ENCODE measurements around the gene RPF1. TPM values are rescaled to one million over a fixed set of nuclear protein-coding genes. Genes with fewer than 3 reads are reported as not detected.

Gene RPF1
- total and polyA plus RNA-seq, 4 experiments from 2014 or later, result 41.7 to 77.1 (median 51.1) TPM

DNA sequence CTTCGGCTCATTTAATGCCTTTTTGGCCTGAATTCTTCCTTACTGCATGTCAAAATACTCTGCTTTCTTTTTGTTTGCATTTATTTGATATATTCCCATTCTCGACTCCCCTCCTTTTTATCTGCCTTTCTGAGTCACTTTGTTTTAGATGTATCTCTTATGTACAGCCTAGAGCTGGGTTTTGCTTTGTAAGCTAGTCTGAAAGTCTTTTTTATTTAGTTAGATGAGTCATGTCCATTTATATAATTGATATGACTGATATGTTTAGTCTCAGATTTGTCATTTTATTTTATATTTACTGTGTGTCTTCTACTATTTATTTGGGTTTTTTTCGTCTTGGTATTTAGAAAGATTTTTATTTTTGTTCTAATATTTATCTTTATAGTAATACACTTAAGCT lies 60.9 kb downstream of the RPF1 start:
- Mint-ChIP-seq H3K4me1 (peaks cover 0 to 7% (median 3%) of the 10 kb centered on the region in 4 donors), H3K27me3 (no peaks in the 10 kb centered on the region), H3K4me3 (no peak overlapping the region), H3K9me3 (no peaks in the 10 kb centered on the region), H3K27ac (no peak overlapping the region), H3K36me3 (peaks cover 15 to 65% of the 10 kb centered on the region in 2 donors)
- no peak overlapping the region for H3K4me3 ChIP-seq (ENCODE audit: low read length in 2 of 2)
- ChIA-PET POLR2A (ENCODE audit: partially characterized antibody) (interaction anchor here (0.8 kb wide), 1 partner anchor 34 kb away, joined by 3 read pairs; no protein-coding TSS in a partner anchor), CTCF (ENCODE audit: partially characterized antibody) (interaction anchor here (1.0 to 1.4 kb wide), 3 partner anchors 29 to 396 kb away, joined by 3 to 4 read pairs (median 3); partner anchors contain the start of gene PRKACB)
- H3K36me3 ChIP-seq (ENCODE audit: insufficient read depth, low read length), result no peaks in the 10 kb centered on the region
- no peaks in the 10 kb centered on the region for H3K4me1 ChIP-seq (ENCODE audit: insufficient read depth, low read length)
- intact Hi-C loops (cut with micrococcal nuclease), result no loop called here
- H3K27ac ChIP-seq (ENCODE audit: low read depth, low read length), result no peak overlapping the region
- DNase-seq, result no peak
- no peaks in the 10 kb centered on the region for H3K9me3 ChIP-seq (ENCODE audit: control insufficient read depth in 1 of 2, low read length in 2 of 2)
- H3K27me3 ChIP-seq (ENCODE audit: insufficient read depth, low read length), result no peaks in the 10 kb centered on the region

DNA sequence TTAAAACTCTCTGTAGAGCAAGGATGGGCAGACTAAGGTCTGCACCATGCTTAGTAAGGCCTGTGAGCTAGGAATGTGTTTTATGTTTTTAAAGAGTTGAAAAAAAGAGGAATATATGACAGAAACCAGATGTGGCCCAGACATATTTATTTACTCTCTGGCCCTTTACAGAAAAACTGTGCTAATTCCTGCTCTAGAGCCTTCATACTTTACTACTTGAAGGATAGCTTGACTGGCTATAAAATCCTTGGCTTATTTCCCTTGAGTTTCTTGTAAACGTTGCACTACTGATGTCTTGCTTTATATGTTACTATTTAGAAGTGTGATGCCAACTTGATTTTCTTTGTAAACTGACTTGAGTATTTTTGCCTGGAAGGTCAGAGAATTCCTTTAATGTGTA lies 61.7 kb downstream of the RPF1 start:
- H3K27me3 Mint-ChIP-seq, result no peaks in the 10 kb centered on the region
- H3K4me1 Mint-ChIP-seq, result peaks cover 0 to 7% (median 3%) of the 10 kb centered on the region in 4 donors
- Histone ChIP-seq H3K9me3 (ENCODE audit: control insufficient read depth in 1 of 2, low read length in 2 of 2) (no peaks in the 10 kb centered on the region), H3K27me3 (ENCODE audit: insufficient read depth, low read length) (no peaks in the 10 kb centered on the region), H3K27ac (ENCODE audit: low read depth, low read length) (no peak overlapping the region), H3K36me3 (ENCODE audit: insufficient read depth, low read length) (no peaks in the 10 kb centered on the region), H3K4me1 (ENCODE audit: insufficient read depth, low read length) (no peaks in the 10 kb centered on the region), H3K4me3 (ENCODE audit: low read length in 2 of 2) (no peak overlapping the region)
- no peaks in the 10 kb centered on the region for H3K9me3 Mint-ChIP-seq
- intact Hi-C loops (cut with micrococcal nuclease), result loop anchor here (1.0 kb wide), 1 partner anchor 98 kb away; no protein-coding TSS in a partner anchor
- ChIA-PET POLR2A (ENCODE audit: partially characterized antibody) (no interaction called here), CTCF (ENCODE audit: partially characterized antibody) (interaction anchor here (1.0 to 1.4 kb wide), 3 partner anchors 28 to 397 kb away, joined by 3 to 4 read pairs (median 3); partner anchors contain the start of gene PRKACB)
- H3K36me3 Mint-ChIP-seq, result peaks cover 13 to 61% of the 10 kb centered on the region in 2 donors
- H3K27ac Mint-ChIP-seq, result no peak overlapping the region
- no peak for DNase-seq
- H3K4me3 Mint-ChIP-seq, result no peak overlapping the region

DNA sequence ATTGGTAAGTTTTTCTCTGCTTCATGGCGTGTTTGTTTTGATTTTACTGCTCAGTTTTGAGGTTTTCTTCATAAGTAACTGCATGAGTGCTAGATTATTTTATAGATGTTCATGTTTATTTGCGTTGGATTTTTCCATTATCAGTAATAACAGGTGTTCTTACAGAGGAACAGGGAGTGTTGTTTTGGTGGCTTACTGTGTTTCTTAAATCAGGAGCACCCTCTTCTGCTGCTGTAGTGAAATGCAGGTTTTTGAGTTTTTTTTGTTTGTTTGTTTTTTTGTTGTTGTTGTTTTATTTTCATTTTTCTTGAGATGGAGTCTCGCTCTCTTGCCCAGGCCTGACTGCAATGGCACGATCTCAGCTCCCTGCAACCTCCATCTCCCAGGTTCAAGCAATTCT lies 62.6 kb downstream of the RPF1 start:
- H3K36me3 ChIP-seq (ENCODE audit: insufficient read depth, low read length), result no peaks in the 10 kb centered on the region
- Mint-ChIP-seq H3K4me3 (no peak overlapping the region), H3K9me3 (no peaks in the 10 kb centered on the region), H3K4me1 (peaks cover 0 to 7% (median 3%) of the 10 kb centered on the region in 4 donors), H3K36me3 (peaks cover 12 to 57% of the 10 kb centered on the region in 2 donors), H3K27ac (no peak overlapping the region), H3K27me3 (no peaks in the 10 kb centered on the region)
- H3K4me1 ChIP-seq (ENCODE audit: insufficient read depth, low read length), result no peaks in the 10 kb centered on the region
- ChIA-PET CTCF (ENCODE audit: partially characterized antibody) (interaction anchor here (1.0 to 2.0 kb wide), 6 partner anchors 35 to 400 kb away, joined by 3 to 8 read pairs (median 4); partner anchors contain the start of genes GNG5, PRKACB and SPATA1), POLR2A (ENCODE audit: partially characterized antibody) (no interaction called here)
- H3K9me3 ChIP-seq (ENCODE audit: control insufficient read depth in 1 of 2, low read length in 2 of 2), result no peaks in the 10 kb centered on the region
- H3K4me3 ChIP-seq (ENCODE audit: low read length in 2 of 2), result no peak overlapping the region
- intact Hi-C loops (cut with micrococcal nuclease), result loop anchor here (1.0 kb wide), 1 partner anchor 99 kb away; no protein-coding TSS in a partner anchor
- DNase-seq, result no peak
- H3K27me3 ChIP-seq (ENCODE audit: insufficient read depth, low read length), result no peaks in the 10 kb centered on the region
- no peak overlapping the region for H3K27ac ChIP-seq (ENCODE audit: low read depth, low read length)

Other genes starting within 250 kb of the RPF1 start
- gene SAMD13, start 177.6 kb upstream of the RPF1 start, total RNA-seq, result not detected
- under 1 TPM in 1 of 2 donors, not detected in 1; 0.22 TPM for gene SAMD13, start 177.6 kb upstream of the RPF1 start, polyA plus RNA-seq
- gene DNASE2B, start 80.8 kb upstream of the RPF1 start, total RNA-seq, result not detected
- gene DNASE2B, start 80.8 kb upstream of the RPF1 start, polyA plus RNA-seq, result not detected
- 1 to 10 TPM; 1.7 to 3.4 TPM for gene SPATA1, start 27.1 kb downstream of the RPF1 start, total RNA-seq
- under 1 TPM in 1 of 2 donors, not detected in 1; 0.72 TPM for gene SPATA1, start 27.1 kb downstream of the RPF1 start, polyA plus RNA-seq
- 10 to 100 TPM; 38.1 to 45.5 TPM for gene GNG5, start 27.3 kb downstream of the RPF1 start, total RNA-seq
- gene GNG5, start 27.3 kb downstream of the RPF1 start, polyA plus RNA-seq, result 100 to 1,000 TPM; 205 to 250 TPM
- 10 to 100 TPM; 17.4 to 18.2 TPM for gene CTBS, start 95.2 kb downstream of the RPF1 start, total RNA-seq
- gene CTBS, start 95.2 kb downstream of the RPF1 start, polyA plus RNA-seq, result 10 to 100 TPM; 21.7 to 25.4 TPM
- gene SSX2IP, start 211.2 kb downstream of the RPF1 start, total RNA-seq, result 1 to 10 TPM; 7.5 to 8.3 TPM
- 10 to 100 TPM in 1 of 2 donors, 1 to 10 TPM in 1; 5.7 to 11.8 TPM for gene SSX2IP, start 211.2 kb downstream of the RPF1 start, polyA plus RNA-seq